ENCODE measurements around the gene GOT1. TPM values are rescaled to one million over a fixed set of nuclear protein-coding genes. Genes with fewer than 3 reads are reported as not detected.

Gene GOT1
- total and polyA plus RNA-seq, 10 donors, result 9.9 to 23.1 (median 15.5) TPM

DNA sequence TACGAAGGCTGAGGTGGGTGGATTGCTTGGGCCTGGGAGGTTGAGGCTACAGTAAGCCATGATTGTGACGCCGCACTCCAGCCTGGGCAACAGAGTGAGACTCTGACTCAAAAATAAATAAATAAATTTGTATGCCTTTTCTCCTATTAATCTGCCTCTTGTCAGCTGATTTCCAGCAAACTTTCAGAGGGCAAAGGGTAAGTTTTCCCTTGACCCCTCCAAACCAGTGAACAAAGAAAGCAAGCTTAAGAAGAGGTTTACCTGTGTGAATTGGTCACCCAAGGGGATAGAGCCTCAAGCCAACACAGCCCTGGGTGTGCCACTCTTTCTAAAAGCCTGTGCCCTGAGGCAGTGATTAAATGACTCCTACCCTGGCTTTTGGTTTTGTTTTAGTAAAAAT is 30.8 kb downstream of the GOT1 start:
- WGBS, 5 donors, result 97 to 100% (median 98%) methylated on average over 3 of the region's 3 CpGs
- Histone ChIP-seq H3K9me3 (no peaks in the 10 kb centered on the region), H3K36me3 (peaks cover 0 to 94% (median 62%) of the 10 kb centered on the region in 6 donors), H3K27me3 (replicated peaks in 1 of 7) (no peaks in the 10 kb centered on the region), H3K4me1 (peaks cover 0 to 5% (median 0%) of the 10 kb centered on the region in 6 donors), H3K4me3 (no peak overlapping the region), H3K27ac (no peak overlapping the region)
- intact Hi-C loops (cut with DNase I; ENCODE audit: low total_unique reads), result no loop called here
- DNase-seq, result no peak
- TF ChIP-seq POLR2AphosphoS5 (IDR thresholded peaks at IDR 0.05), result no peak
- no peak for TF ChIP-seq POLR2A (IDR thresholded peaks at IDR 0.05)
- no peak for TF ChIP-seq CTCF (IDR thresholded peaks at IDR 0.05 in 8 of 11, conservative IDR thresholded peaks at IDR 0.05 in 3 of 11)

DNA sequence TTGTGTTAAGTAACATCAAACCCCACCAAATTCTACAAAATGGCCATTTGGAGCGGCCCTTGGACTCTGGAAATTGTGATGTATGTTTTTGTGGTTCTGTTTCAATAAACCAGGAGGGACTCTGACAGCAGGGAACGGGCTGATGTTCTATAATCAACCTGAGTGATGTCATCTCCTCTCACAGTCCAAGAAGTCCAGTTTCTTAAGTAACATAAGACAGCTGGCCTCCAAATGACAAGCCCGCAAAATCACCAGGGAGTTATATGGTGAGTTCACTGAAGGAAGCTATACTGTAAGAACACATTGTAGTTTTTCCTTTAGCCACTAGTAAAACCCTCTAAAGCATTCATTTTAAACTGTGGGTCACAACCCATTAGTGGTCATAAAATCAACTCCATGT is 34.0 kb downstream of the GOT1 start:
- Histone ChIP-seq H3K36me3 (peaks cover 0 to 62% (median 36%) of the 10 kb centered on the region in 6 donors), H3K27me3 (replicated peaks in 1 of 7) (no peaks in the 10 kb centered on the region), H3K9me3 (no peaks in the 10 kb centered on the region), H3K4me3 (no peak overlapping the region), H3K4me1 (peaks cover 0 to 12% (median 0%) of the 10 kb centered on the region in 6 donors), H3K27ac (no peak overlapping the region)
- no peak for DNase-seq
- WGBS, 5 donors, result 83 to 92% (median 88%) methylated on average over 3 of the region's 3 CpGs
- no peak for TF ChIP-seq POLR2A (IDR thresholded peaks at IDR 0.05)
- no peak for TF ChIP-seq CTCF (IDR thresholded peaks at IDR 0.05 in 8 of 11, conservative IDR thresholded peaks at IDR 0.05 in 3 of 11)
- TF ChIP-seq POLR2AphosphoS5 (IDR thresholded peaks at IDR 0.05), result no peak
- intact Hi-C loops (cut with DNase I; ENCODE audit: low total_unique reads), result no loop called here

GRCh38 chr10:99395750-99396445 is 34.5 kb downstream of the GOT1 start:
- Histone ChIP-seq H3K36me3 (peaks cover 0 to 56% (median 30%) of the 10 kb centered on the region in 6 donors), H3K27ac (no peak overlapping the region), H3K4me3 (no peak overlapping the region), H3K9me3 (no peaks in the 10 kb centered on the region), H3K4me1 (peaks cover 0 to 12% (median 0%) of the 10 kb centered on the region in 6 donors), H3K27me3 (replicated peaks in 1 of 7) (no peaks in the 10 kb centered on the region)
- DNase-seq, result no peak
- TF ChIP-seq CTCF (IDR thresholded peaks at IDR 0.05 in 8 of 11, conservative IDR thresholded peaks at IDR 0.05 in 3 of 11) (no peak), POLR2AphosphoS5 (IDR thresholded peaks at IDR 0.05) (no peak), POLR2A (IDR thresholded peaks at IDR 0.05) (no peak)
- WGBS, 5 donors, result 50 to 68% (median 56%) methylated on average over 2 of the region's 2 CpGs
- intact Hi-C loops (cut with DNase I; ENCODE audit: low total_unique reads), result no loop called here

- no peaks in the 10 kb centered on the region for H3K9me3 ChIP-seq
- intact Hi-C loops (cut with DNase I; ENCODE audit: low total_unique reads), result loop anchor here (5.0 kb wide), 1 partner anchor 217 kb away; no protein-coding TSS in a partner anchor
- 93 to 97% (median 95%) methylated on average over 7 of the region's 7 CpGs for WGBS, 5 donors
These were observed 35.5 kb downstream of the GOT1 start for GRCh38 chr10:99394761-99395386.

More at GRCh38 chr10:99394761-99395386, 35.5 kb downstream of the GOT1 start:
- TF ChIP-seq CTCF (IDR thresholded peaks at IDR 0.05 in 8 of 11, conservative IDR thresholded peaks at IDR 0.05 in 3 of 11), result no peak
- TF ChIP-seq POLR2AphosphoS5 (IDR thresholded peaks at IDR 0.05), result no peak
- no peak for TF ChIP-seq POLR2A (IDR thresholded peaks at IDR 0.05)
- peaks cover 0 to 46% (median 24%) of the 10 kb centered on the region in 6 donors for H3K36me3 ChIP-seq
- no peaks in the 10 kb centered on the region for H3K27me3 ChIP-seq (replicated peaks in 1 of 7)
- peaks cover 0 to 12% (median 0%) of the 10 kb centered on the region in 6 donors for H3K4me1 ChIP-seq
- H3K4me3 ChIP-seq, result no peak overlapping the region
- H3K27ac ChIP-seq, result no peak overlapping the region
- DNase-seq, result no peak
